WTC11 (cell line): ENCODE measurements around the gene HSD17B14. TPM values are rescaled to one million over a fixed set of nuclear protein-coding genes. Genes with fewer than 3 reads are reported as not detected.

Experiments used
- ATAC-seq: fragments of 200-7000 bp; cut with Tn5 transposase; 2 replicates; pipeline ENCODE4 v1.10.0; 2021; ENCODE audit warnings: mild to moderate bottlenecking, moderate library complexity
- CTCF ChIA-PET: fragments of 300-600 bp; sonication (Branson Sonifier 250); formaldehyde crosslinking; loops from one replicate; lab custom pipeline; 2021; ENCODE audit warnings: antibody characterized with exemption; lab: Charles Lee
- POLR2A ChIA-PET: fragments of 350-600 bp; sonication (Branson Sonifier 250); formaldehyde crosslinking; loops from one replicate; lab custom pipeline; 2021; ENCODE audit warnings: antibody characterized with exemption; lab: Charles Lee
- DNase-seq: peaks from one replicate; pipeline ENCODE4 v3.0.0; 2021; ENCODE audit warnings: low spot score
- H3K27ac Mint-ChIP-seq: 2 replicates; pipeline ENCODE4 v1.8.0; 2021; ENCODE audit warnings: mixed read lengths
- H3K27me3 Mint-ChIP-seq: 2 replicates; pipeline ENCODE4 v1.8.0; 2021; ENCODE audit warnings: low read depth, mild to moderate bottlenecking, moderate library complexity, mixed read lengths
- H3K36me3 Mint-ChIP-seq: 2 replicates; pipeline ENCODE4 v1.8.0; 2021; ENCODE audit warnings: mixed read lengths
- H3K4me1 Mint-ChIP-seq: 2 replicates; pipeline ENCODE4 v1.8.0; 2022; ENCODE audit warnings: mixed read lengths
- H3K4me3 Mint-ChIP-seq: 2 replicates; pipeline ENCODE4 v1.8.0; 2021; ENCODE audit warnings: mild to moderate bottlenecking, moderate library complexity, mixed read lengths
- H3K9me3 Mint-ChIP-seq: 2 replicates; pipeline ENCODE4 v1.8.0; 2021; ENCODE audit warnings: mixed read lengths
- AFF4 ChIP-seq: sonication (generic); formaldehyde crosslinking; IDR thresholded peaks from 2 replicates; pipeline ENCODE4 v1.8.1; 2023; ENCODE audit warnings: mild to moderate bottlenecking, missing genetic modification reagents, borderline replicate concordance
- ESRRA ChIP-seq: sonication (generic); formaldehyde crosslinking; IDR thresholded peaks from 2 replicates; pipeline ENCODE4 v1.8.1; 2022; ENCODE audit warnings: mild to moderate bottlenecking, missing genetic modification reagents, borderline replicate concordance
- FOXP4 ChIP-seq: sonication (generic); formaldehyde crosslinking; IDR thresholded peaks from 2 replicates; pipeline ENCODE4 v1.8.0; 2022; ENCODE audit warnings: mild to moderate bottlenecking, missing genetic modification reagents
- GTF2I ChIP-seq: fragments of 250-450 bp; sonication (Bioruptor Pico); conservative IDR thresholded peaks from 2 replicates; pipeline ENCODE4 v1.4.0; 2021; ENCODE audit warnings: mild to moderate bottlenecking
- HMGXB4 ChIP-seq: sonication (generic); formaldehyde crosslinking; IDR thresholded peaks from 2 replicates; pipeline ENCODE4 v1.8.1; 2023; ENCODE audit warnings: mild to moderate bottlenecking, moderate library complexity, missing genetic modification reagents
- JAZF1 ChIP-seq: fragments of 250-450 bp; sonication (Bioruptor Pico); IDR thresholded peaks from 2 replicates; pipeline ENCODE4 v1.9.0; 2021; ENCODE audit warnings: moderate library complexity, mild to moderate bottlenecking, inconsistent platforms
- MLX ChIP-seq: sonication (generic); formaldehyde crosslinking; IDR thresholded peaks from 2 replicates; pipeline ENCODE4 v1.8.1; 2023; ENCODE audit warnings: mild to moderate bottlenecking, missing genetic modification reagents, moderate library complexity
- MYBL2 ChIP-seq: sonication (generic); formaldehyde crosslinking; IDR thresholded peaks from 2 replicates; pipeline ENCODE4 v1.8.1; 2023; ENCODE audit warnings: mild to moderate bottlenecking, moderate library complexity, missing genetic modification reagents
- TP53 ChIP-seq: sonication (generic); formaldehyde crosslinking; IDR thresholded peaks from 2 replicates; pipeline ENCODE4 v1.8.1; 2023; ENCODE audit warnings: mild to moderate bottlenecking, missing genetic modification reagents
- ZBTB21 ChIP-seq: sonication (generic); formaldehyde crosslinking; IDR thresholded peaks from 2 replicates; pipeline ENCODE4 v1.8.1; 2023; ENCODE audit warnings: mild to moderate bottlenecking, missing genetic modification reagents, borderline replicate concordance
- ZNF219 ChIP-seq: sonication (generic); formaldehyde crosslinking; IDR thresholded peaks from 2 replicates; pipeline ENCODE4 v1.8.0; 2023; ENCODE audit warnings: missing genetic modification reagents, mild to moderate bottlenecking, borderline replicate concordance
- ZNF232 ChIP-seq: sonication (generic); formaldehyde crosslinking; IDR thresholded peaks from 2 replicates; pipeline ENCODE4 v1.8.0; 2022; ENCODE audit warnings: mild to moderate bottlenecking, missing genetic modification reagents
- ZNF263 ChIP-seq: sonication (generic); formaldehyde crosslinking; IDR thresholded peaks from 2 replicates; pipeline ENCODE4 v1.8.1; 2022; ENCODE audit warnings: low read depth, mild to moderate bottlenecking, moderate library complexity, missing genetic modification reagents
- ZNF416 ChIP-seq: fragments of 250-450 bp; sonication (Bioruptor Pico); IDR thresholded peaks from 2 replicates; pipeline ENCODE4 v1.9.0; 2021; ENCODE audit warnings: mild to moderate bottlenecking, inconsistent platforms
- ZNF423 ChIP-seq: fragments of 250-450 bp; sonication (Bioruptor Pico); IDR thresholded peaks from 2 replicates; pipeline ENCODE4 v2.1.2; 2022; ENCODE audit warnings: mild to moderate bottlenecking, moderate library complexity
- total RNA-seq: library from RNA; stranded (reverse); gene quantifications from 3 replicates; pipeline ENCODE4 v1.2.3, GENCODE V29; 2021
- TF ChIP-seq, protein P1 (sequence below): sonication (generic); formaldehyde crosslinking; conservative IDR thresholded peaks from 2 replicates; pipeline ENCODE4 v1.8.1; 2022; ENCODE audit warnings: mild to moderate bottlenecking, missing genetic modification reagents
- TF ChIP-seq, protein P2 (sequence below): sonication (generic); formaldehyde crosslinking; IDR thresholded peaks from 2 replicates; pipeline ENCODE4 v1.8.1; 2023; ENCODE audit warnings: mild to moderate bottlenecking, missing genetic modification reagents, moderate library complexity
- TF ChIP-seq, protein P3 (sequence below): sonication (generic); formaldehyde crosslinking; IDR thresholded peaks from 2 replicates; pipeline ENCODE4 v1.8.0; 2022; ENCODE audit warnings: mild to moderate bottlenecking, missing genetic modification reagents
- TF ChIP-seq, protein P4 (sequence below): sonication (generic); formaldehyde crosslinking; IDR thresholded peaks from 2 replicates; pipeline ENCODE4 v1.8.0; 2022; ENCODE audit warnings: missing genetic modification reagents

HSD17B14 gene
- total RNA-seq, 1 experiment from 2014 or later, result 11.4 TPM

- no peak for TF ChIP-seq ESRRA
Measured at GRCh38 chr19:48883726-48884125, 47.4 kb upstream of the HSD17B14 start (continued).

DNA sequence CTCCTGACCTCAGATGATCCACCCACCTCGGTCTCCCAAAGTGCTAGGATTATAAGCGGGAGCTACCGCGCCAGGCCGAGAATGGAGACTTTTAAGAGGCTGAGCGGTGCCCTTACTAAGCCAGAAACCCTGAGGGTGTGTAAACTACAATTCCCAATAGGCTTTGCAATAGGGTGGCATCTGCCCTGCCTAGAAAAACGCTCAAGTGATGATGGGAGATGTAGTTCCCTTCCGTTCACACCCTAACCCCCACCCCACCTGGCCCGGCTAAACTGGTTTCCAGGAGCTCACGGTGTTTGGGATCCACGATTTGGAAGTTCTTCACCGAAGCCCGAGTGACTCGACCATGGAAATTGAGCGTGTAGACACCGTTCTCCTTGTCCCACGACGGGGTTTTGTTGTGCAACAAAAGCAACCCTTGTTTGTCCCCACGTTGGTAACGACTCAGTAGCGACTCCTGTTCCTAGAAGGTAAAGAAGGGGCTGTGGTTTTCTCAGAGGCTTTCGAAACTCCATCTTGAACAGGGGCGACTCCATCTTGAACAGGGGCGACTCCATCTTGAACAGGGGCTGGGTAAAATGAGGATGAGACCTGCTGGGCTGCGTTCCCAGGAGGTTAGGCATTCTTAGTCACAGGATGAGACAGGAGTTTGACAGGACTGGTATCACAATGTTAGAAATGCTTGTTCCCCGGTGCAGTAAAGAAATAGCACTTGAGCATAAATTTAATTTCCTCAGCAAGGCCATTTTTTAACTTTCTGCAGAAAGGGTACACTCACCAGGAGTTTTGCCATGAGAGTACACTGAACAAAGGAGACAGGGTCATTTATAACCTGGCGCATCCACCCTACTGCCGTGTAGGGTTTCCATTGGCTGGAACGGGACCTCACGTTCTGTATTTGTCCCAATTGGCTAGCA, 45.7 kb upstream of the HSD17B14 start:
- POLR2A ChIA-PET, result interaction anchor here (0.6 to 2.6 kb wide), 3 partner anchors 10 to 17 kb away, joined by 3 to 12 read pairs (median 7); partner anchors contain the start of genes PPP1R15A and TULP2
- Mint-ChIP-seq H3K9me3 (no peaks in the 10 kb centered on the region), H3K4me1 (peaks cover 19% of the 10 kb centered on the region), H3K27ac (no peak overlapping the region; the same call in 1 of the 2 replicates), H3K27me3 (no peaks in the 10 kb centered on the region), H3K36me3 (no peaks in the 10 kb centered on the region), H3K4me3 (no peak overlapping the region)
- CTCF ChIA-PET, result interaction anchor here (0.5 to 3.2 kb wide), 10 partner anchors 10 to 216 kb away, joined by 3 to 21 read pairs (median 4); partner anchors contain the start of genes GYS1, PPP1R15A and RUVBL2
- ATAC-seq, result peak; percentile 89
- peak; percentile 73 for DNase-seq
- TF ChIP-seq ZNF423 (CRISPR knock-in tag) (peak; percentile 67), MLX (no peak), MYBL2 (no peak), FOXP4 (CRISPR knock-in tag) (no peak), ZBTB21 (no peak), GTF2I (CRISPR knock-in tag) (no peak), ZNF416 (CRISPR knock-in tag) (peak; percentile 80; the same call in 1 of the 2 replicates), JAZF1 (CRISPR knock-in tag) (no peak), ZNF232 (CRISPR knock-in tag) (no peak), HMGXB4 (CRISPR knock-in tag) (no peak), ZNF219 (CRISPR knock-in tag) (no peak), TP53 (CRISPR knock-in tag) (no peak), ZNF263 (CRISPR knock-in tag) (no peak), AFF4 (no peak)
- TF ChIP-seq, protein P1, sequence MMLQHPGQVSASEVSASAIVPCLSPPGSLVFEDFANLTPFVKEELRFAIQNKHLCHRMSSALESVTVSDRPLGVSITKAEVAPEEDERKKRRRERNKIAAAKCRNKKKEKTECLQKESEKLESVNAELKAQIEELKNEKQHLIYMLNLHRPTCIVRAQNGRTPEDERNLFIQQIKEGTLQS (CRISPR knock-in tag), result no peak
- TF ChIP-seq, protein P2, sequence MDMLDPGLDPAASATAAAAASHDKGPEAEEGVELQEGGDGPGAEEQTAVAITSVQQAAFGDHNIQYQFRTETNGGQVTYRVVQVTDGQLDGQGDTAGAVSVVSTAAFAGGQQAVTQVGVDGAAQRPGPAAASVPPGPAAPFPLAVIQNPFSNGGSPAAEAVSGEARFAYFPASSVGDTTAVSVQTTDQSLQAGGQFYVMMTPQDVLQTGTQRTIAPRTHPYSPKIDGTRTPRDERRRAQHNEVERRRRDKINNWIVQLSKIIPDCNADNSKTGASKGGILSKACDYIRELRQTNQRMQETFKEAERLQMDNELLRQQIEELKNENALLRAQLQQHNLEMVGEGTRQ (CRISPR knock-in tag), result no peak
- TF ChIP-seq, protein P3, sequence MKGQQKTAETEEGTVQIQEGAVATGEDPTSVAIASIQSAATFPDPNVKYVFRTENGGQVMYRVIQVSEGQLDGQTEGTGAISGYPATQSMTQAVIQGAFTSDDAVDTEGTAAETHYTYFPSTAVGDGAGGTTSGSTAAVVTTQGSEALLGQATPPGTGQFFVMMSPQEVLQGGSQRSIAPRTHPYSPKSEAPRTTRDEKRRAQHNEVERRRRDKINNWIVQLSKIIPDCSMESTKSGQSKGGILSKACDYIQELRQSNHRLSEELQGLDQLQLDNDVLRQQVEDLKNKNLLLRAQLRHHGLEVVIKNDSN (CRISPR knock-in tag), result no peak
- TF ChIP-seq, protein P4, sequence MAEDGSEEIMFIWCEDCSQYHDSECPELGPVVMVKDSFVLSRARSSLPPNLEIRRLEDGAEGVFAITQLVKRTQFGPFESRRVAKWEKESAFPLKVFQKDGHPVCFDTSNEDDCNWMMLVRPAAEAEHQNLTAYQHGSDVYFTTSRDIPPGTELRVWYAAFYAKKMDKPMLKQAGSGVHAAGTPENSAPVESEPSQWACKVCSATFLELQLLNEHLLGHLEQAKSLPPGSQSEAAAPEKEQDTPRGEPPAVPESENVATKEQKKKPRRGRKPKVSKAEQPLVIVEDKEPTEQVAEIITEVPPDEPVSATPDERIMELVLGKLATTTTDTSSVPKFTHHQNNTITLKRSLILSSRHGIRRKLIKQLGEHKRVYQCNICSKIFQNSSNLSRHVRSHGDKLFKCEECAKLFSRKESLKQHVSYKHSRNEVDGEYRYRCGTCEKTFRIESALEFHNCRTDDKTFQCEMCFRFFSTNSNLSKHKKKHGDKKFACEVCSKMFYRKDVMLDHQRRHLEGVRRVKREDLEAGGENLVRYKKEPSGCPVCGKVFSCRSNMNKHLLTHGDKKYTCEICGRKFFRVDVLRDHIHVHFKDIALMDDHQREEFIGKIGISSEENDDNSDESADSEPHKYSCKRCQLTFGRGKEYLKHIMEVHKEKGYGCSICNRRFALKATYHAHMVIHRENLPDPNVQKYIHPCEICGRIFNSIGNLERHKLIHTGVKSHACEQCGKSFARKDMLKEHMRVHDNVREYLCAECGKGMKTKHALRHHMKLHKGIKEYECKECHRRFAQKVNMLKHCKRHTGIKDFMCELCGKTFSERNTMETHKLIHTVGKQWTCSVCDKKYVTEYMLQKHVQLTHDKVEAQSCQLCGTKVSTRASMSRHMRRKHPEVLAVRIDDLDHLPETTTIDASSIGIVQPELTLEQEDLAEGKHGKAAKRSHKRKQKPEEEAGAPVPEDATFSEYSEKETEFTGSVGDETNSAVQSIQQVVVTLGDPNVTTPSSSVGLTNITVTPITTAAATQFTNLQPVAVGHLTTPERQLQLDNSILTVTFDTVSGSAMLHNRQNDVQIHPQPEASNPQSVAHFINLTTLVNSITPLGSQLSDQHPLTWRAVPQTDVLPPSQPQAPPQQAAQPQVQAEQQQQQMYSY (CRISPR knock-in tag), result no peak
